GM12875 (cell line): Measurements from ENCODE around the gene ECHS1.
"Not testable (repeated sequence)": the region's sequence is repeated elsewhere in the genome, so short reads cannot be mapped to it uniquely, and the experiment has no call there.

Experiments
- H3K4me3 ChIP-seq: one replicate; pipeline ENCODE4 v1.5.1; 2011; ENCODE audit warnings: low read depth, low read length, control low read depth
- CTCF ChIP-seq: IDR thresholded peaks from 2 replicates; pipeline ENCODE4 v1.5.1; 2011; ENCODE audit warnings: low read depth, mild to moderate bottlenecking, control low read depth, inconsistent platforms, low read length, moderate library complexity, borderline replicate concordance; ENCODE audit not compliant: insufficient read depth

ECHS1 gene

GRCh38 chr10:133391249-133391635 is 18.1 kb upstream of the ECHS1 start:
- TF ChIP-seq CTCF = no peak
- H3K4me3 ChIP-seq = no peak overlapping the region

- no peak for TF ChIP-seq CTCF
- no peak overlapping the region for H3K4me3 ChIP-seq
Observed at GRCh38 chr10:133390597-133391248, 17.6 kb upstream of the ECHS1 start.

- H3K4me3 ChIP-seq = peak overlapping the region; percentile 75
- 0 out of 2 replicates have a peak, but pooled peaks have one; percentile 10 for TF ChIP-seq CTCF
Observed at GRCh38 chr10:133388973-133389818, 16.0 kb upstream of the ECHS1 start.

- peak overlapping the region; percentile 75 for H3K4me3 ChIP-seq
- no peak for TF ChIP-seq CTCF
Observed at GRCh38 chr10:133388236-133388972, 15.2 kb upstream of the ECHS1 start.

- not testable (repeated sequence) for H3K4me3 ChIP-seq
Observed at GRCh38 chr10:133386951-133387350, 13.8 kb upstream of the ECHS1 start.

GRCh38 chr10:133385214-133385613 is 12.1 kb upstream of the ECHS1 start:
- H3K4me3 ChIP-seq = no peak overlapping the region
- TF ChIP-seq CTCF = no peak

GRCh38 chr10:133384071-133384470 is 10.9 kb upstream of the ECHS1 start:
- no peak overlapping the region for H3K4me3 ChIP-seq
- no peak for TF ChIP-seq CTCF
